GM21723 (cell line): ENCODE data around the gene ST6GALNAC6.

Source experiments
- ATAC-seq: cut with Tn5 transposase; IDR thresholded peaks from one replicate; pipeline ENCODE4 v1.9.1; 2021; ENCODE audit warnings: mild to moderate bottlenecking, moderate library complexity; ENCODE audit not compliant: unreplicated experiment

ST6GALNAC6 gene, protein sequence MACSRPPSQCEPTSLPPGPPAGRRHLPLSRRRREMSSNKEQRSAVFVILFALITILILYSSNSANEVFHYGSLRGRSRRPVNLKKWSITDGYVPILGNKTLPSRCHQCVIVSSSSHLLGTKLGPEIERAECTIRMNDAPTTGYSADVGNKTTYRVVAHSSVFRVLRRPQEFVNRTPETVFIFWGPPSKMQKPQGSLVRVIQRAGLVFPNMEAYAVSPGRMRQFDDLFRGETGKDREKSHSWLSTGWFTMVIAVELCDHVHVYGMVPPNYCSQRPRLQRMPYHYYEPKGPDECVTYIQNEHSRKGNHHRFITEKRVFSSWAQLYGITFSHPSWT

DNA sequence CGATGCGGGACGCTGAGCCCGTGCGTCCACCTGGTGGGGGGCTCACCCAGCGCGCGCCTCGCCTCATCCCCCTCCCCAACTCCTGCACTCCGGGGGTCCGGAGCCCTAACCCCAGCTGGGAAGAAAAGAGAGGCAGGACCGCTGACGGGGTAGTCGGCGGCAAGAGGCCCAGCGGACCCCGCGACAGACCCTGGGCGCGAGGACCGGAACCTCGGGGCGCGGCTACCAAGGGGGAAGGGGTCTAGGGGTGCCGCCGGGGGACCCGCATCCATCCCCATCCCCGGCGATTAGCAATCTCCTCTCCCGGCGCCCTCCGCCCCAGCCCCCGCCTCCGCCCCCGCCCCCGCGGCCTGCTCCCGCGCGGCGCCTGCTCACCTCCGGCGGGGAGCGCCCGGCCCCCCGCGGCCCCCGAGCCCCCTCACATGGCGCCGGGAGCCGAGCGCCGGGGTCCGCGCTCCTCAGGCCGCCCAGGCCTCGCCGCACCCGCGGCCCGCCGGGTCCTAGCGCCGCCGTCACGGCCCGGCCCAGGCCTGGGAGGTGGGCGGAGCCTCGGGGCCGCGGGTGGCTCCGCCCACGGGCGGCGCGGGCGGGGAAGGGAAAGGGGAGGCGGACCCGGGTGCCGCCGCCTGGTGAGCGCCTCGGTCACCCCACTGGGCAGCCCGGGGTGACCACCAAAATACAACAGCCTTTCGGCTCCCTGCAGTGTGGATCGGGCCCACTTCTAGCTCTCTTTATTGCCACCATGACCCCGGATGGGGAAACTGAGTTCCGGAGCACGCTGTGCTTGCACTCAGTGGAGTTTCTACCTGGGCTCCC, at the start of gene ST6GALNAC6:
TSS of gene ST6GALNAC6 (minus strand) at position 476 of the 816 bp plus-strand sequence. CDS start 1,622 bp downstream, outside the sequence.
- ATAC-seq: peak; percentile 57

DNA sequence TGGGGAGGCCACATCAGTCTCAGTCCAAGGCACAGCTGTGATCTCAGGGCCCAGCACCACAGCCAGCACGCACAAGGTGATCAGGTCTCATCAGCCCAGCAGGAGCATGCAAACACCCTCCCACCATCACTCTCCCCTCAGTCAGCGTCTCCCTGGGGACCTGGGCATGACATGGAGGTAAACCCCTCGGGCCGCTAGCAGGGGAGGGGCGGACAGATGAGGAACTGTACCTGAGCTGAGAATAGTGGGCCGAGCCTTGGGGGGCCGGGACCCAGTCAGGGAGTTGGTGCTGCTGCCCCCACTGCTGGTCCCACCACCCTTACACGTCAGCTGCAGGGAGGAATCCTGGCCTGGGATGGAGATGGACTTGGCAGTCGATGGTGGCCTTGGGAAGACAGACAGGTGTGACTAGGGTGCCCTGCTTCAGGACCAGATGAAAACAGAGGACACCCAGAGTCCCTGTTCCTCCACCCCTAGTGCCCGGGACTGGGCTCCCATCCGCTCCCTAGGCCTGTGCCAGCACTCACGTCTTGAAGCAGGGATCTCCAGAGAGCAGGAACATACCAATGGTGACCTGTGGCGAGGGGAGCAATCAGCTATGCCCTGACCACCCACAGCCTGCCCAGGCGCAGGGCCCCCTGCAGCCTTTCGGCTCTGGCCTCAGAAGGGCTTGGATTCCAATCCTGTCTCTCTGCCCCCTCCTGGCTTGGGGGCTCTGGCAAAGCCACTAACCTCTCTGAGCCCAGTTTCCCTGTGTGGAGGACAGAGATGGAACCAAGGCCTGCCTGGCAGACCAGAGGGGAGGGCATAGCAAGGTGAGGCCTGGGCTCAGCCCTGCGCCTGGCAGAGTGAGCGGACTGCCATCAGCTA, 48.7 kb upstream of the ST6GALNAC6 start:
- no peak for ATAC-seq

DNA sequence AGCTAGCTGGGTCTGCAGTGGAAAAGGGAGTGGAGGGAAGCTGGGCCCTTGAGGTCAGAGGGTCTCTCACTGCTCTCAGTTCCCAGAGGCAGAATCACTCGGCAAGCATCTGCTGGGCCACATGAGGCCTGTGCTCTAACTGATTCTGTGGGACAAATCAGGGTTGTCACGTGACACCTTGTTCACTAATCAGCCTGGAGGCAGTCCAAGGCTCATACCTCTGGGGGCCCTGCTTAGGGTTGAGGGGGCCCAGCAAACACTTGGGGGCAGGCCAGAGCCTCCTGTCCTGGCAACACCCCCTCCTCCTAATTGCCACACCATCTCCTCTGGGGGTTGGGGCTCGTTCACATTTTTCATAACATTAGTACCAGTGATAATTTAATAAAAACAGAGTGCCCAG, 47.3 kb upstream of the ST6GALNAC6 start:
- ATAC-seq: no peak

DNA sequence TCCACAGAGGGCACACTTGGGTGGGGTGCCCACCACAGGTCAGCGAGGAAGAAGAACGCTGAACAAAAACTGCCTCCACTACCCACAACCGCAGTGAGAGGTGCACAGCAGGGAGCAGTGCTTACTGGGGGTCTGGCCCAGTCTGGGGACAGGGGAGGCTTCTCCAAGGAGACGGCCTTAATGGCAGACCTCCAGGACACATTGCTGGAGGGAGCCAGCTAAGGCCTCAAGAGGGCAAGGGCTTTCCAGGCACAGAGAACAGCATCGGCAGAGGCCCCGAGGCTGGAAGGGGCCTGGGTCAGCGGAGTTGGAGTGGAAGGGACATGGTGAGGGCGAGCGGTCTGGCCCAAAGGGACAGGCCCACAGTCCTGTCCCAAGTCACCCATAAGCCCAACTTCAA, 46.5 kb upstream of the ST6GALNAC6 start:
- no peak for ATAC-seq

DNA sequence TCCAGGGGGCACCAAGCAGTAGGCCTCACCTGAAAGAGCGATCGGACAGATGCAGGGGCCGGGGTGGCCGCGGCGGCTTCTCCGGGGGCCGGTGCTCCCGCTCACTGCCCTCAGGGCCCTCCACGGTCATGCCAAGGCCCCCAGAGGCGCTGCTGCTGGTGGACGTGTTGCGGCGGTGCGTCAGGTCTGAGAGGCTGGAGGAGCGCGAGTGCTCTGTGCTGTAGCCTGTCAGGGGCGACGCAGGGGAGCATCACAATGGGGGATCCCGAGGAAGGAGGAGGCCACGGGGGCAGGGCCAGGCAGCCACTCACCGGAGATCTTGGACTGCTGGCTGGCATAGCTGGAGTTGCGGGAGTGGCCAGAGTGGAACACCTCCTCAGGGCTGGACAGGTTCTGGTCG, 45.9 kb upstream of the ST6GALNAC6 start:
- ATAC-seq: no peak

DNA sequence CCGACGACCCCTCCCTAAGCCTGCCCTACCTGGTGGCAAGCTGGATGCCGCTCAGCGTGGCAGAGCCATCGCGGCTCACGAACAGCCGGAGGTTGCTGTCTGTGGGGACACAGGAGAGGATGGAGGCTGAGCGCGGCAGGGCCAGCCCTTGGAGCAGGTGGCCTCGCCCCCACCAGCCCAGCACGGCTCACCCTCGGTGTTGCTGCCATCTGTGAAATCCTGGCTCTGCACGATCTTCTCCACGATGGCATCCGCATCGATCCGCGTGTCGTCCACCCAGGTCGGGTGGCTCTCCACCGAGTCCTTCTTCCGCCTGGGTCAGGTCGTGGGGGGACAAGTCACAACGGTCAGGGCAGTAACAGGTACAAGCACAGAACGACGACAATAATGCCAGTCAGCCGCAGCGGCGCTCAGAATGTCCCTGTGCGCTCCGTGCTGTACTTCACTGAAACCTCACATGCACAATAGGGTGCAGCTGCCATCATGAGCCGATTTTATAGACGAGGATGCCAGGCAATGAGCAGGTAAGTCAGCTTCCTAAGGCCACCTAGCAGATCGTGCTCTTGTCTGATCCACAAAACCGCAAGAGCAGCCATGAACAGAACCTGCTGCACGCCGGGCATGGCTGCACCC, 45.3 kb upstream of the ST6GALNAC6 start:
- no peak for ATAC-seq

DNA sequence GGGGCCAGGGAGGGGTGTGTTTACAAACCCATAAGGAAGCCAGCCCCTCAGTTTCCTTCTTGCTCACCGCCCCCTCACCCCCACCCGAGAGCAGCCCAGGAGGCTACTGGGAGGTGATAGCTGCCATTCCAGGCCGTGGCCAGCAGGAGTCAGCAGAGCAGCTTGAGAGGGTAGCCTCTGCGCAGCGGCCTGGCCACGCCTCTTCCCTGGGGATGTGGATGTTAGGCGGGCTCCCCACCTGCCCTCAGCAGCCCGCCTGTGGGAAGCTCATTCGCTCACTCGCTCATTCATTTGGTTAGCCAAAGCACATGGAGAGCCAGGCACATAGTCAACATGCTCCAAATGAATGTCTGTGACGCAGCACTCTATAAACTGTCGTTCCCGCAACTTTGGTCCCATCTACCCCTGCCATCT, 44.3 kb upstream of the ST6GALNAC6 start:
- peak; percentile 53 for ATAC-seq

DNA sequence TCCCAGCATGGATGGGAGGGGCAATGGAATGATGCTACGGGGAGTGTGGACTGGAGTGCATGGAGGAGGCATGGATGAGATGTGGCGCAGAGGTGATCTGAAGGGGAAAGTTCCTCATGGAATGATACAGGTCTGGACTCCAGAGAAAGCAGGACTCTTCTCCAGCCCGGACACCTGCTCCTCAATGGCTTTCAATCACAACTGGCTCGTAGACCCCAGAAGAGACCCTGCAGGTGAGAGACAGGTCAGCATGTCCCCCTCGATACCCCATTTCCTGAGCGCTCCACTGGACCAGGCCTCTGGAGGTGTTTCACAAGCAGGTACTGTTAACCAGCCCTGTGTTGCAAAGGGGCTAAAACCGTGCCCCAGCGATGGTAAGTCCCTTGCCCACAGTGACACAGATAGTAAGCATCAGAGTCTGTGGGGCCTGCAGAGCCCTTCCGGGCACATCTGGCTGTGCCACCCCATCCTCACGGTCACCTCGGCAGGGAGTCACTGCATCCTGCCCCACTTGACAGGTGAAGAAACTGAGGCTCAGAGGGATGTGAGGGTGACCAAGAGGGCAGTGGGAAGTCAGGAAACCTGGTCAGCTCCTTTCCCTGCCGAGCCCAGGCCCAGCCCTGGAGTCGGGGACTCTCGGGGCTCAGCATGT, 43.7 kb upstream of the ST6GALNAC6 start:
- ATAC-seq: no peak

DNA sequence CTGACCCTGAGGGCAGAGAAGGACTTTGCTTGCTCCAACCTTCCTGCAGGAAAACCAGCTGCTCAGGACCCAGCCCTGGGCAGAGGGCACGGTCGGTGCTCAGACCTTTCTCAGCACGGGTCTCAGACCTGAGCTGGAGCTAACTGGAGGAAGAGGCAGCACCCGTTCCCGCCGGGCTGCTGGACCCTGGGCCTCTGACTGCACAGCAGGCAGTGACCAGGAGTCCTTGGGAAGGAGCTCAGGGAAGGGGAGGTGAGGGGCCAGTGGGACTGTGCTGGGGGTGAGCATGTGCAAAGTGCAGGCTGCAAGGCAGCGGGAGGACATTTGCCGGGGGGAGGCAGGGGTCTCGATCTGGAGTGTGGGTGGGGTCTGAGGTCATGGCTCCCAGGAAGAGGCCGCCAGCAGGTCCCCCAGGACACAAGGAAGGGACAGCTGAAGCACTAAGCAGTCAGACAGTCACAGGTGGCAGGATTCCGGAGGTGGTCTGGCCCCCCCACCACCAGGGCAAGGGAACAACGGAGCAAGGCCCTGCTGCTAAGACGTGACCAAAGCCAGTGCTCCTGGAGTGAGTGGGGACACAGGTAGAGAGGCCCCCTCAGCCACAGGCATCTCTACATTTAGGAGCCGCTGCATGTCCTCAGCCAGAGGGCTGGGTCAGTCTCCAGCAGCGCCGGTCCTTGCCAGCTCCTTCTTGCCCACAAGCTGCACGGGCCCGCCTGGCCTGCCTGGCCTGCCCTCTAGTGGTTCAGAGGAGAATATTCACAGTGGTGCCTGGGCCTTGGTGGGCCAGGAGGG, 43.0 kb upstream of the ST6GALNAC6 start:
- ATAC-seq: no peak

DNA sequence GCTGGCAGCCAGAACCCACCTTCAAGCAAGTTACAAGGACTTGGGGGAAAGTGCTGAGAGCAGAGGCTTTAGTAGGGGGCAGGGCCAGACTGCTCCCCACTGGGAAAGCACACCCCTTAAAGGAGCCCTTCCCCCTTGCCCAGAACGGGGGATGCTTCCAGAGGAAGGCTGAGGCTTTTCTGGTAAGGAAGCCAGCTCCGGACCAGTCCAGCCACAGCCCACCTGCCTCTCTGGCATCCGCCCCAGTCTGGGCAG, 42.5 kb upstream of the ST6GALNAC6 start:
- no peak for ATAC-seq

DNA sequence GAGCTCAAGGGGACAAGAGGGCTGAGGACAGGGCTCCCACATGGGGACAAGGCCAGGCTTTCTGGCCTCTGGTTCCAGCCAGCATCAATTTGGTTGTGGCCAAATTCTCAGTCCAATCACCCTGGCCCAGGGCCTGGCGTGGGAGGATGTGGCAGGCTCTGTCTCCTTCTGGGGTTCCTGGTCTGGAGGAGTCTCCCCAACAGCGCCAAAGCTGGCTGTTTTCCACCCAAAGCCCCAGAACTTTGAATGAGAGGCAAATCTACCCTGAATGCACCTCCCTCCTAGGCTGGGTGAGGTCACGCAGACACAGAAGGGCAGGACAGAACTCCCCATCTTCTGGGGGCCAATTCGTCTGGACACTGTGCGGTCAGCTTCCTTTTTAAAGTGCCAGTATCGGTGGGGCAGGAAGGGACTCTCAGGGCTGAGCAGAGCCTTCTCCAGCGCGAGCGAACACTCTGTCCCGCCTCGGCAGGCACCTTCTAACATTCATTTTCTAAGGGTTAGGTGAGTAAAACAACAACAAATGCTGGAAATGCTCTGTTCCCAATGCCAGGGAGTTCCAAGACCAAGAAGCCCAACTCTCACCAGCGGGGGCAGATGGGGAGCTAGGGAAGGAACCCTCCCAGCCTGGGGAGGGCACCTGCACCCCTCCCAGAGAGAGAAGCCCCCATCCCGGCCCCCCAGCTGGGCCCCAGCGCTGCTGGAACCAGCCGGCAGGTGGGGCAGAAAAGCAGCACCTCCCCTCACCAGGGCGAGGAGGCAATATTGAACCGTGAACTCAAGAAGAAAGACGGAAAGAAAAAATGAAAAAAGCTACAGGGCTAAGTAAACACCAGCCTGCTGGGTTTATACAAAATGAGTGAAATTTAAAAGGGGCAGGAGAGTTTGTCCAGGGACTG, 41.9 kb upstream of the ST6GALNAC6 start:
- ATAC-seq: no peak

DNA sequence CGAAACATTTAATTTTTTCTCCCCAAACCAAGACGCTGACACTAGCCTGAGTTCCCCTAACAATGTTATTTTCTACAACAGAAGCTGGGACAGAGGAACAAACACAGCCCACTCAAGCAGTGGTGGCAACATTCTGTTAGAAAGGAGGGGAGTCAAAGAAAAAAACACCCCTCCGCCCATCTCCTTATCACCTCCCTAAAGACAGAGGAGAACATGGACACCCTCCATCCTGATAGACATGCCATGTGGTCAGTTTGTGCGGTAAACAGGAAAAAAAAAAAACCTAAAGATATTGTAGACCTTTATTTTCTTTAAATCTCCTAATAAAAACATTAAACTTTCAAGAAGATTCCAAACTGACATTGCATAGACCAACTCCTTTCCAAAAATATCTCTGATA, 41.2 kb upstream of the ST6GALNAC6 start:
- ATAC-seq: no peak

DNA sequence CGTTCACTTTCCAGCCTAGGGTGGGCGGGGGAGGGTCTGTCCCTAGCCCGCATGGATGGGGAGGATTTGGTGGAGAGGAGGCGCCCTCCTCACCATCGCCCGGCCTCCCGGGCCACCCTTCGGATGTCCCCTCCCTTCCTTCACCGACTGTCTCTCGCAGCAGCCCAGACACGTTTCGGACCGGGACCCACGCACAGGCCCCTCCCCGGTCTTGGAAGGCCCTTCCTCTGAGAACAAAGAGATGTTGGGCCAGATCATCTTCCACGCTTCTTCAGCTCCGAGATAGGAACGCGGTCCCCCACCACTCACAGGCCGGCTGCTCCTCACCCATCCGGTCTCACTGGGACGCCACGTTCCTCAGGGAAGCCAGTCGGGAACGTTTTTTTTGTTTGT, 38.9 kb upstream of the ST6GALNAC6 start:
- no peak for ATAC-seq

DNA sequence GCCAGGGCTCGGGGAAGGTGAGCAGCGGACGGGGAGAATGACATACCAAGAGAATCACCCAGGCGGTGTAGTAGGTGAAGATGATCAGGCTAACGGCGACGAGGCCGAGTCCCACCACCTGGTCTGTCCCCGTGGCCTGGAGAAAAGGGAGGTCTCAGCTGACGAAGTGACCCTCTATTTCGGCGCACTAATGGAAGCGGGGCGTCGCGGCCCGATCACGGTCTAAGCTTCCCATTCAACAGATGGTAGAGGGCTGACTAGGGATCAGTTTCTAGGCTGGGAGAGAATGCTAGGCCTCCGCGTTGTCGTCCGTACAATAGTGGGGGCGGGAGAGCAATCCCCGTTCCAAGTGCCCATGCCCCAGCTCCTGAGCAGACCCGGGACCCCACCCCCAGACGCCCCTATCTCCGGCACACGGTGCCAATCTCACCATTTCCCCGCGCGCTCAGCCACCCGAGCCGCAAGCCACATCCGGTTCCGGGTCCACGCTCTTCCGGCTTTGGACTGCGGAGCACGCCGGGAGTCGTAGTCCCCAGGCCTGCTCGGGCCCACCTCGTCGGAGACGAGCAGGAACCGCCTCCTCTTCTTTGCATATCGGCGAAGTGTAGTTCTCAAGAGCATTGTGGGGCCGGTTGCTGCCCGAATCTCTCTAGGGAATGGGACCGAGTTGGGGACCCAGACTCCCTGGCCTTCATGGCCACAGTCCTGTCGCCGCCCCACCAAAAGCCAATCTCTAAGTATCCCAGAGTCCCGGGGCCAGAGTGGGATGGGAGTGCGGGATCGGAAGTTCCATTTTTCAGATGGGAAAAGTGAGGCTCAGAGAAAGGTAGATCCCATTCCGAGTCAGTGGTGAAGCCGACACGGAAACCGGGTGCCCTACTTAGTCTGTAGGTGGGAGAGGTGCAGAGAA, 38.2 kb upstream of the ST6GALNAC6 start, which contains the start of gene DPM2:
TSS of gene DPM2 (minus strand) at position 467 of the 910 bp plus-strand sequence. CDS start at position 433, 34 bp downstream.
- peak; percentile 83 for ATAC-seq

DNA sequence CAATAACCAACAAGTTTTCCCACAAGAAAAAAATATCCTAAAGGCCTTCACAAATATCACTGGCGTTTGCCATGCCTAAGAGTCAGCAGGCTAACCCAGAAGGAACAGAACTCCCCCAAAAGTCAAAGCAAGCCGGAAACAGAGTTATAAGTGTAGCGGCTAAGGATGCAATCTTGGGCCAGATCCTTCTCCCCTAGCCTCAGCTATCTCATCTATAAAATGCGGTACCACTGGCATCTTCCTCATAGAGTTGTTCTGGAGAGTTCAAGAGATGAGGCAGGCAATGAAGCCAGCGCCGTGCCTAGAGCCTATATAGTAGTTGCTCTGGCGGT, 37.6 kb upstream of the ST6GALNAC6 start:
- ATAC-seq: peak; percentile 7

DNA sequence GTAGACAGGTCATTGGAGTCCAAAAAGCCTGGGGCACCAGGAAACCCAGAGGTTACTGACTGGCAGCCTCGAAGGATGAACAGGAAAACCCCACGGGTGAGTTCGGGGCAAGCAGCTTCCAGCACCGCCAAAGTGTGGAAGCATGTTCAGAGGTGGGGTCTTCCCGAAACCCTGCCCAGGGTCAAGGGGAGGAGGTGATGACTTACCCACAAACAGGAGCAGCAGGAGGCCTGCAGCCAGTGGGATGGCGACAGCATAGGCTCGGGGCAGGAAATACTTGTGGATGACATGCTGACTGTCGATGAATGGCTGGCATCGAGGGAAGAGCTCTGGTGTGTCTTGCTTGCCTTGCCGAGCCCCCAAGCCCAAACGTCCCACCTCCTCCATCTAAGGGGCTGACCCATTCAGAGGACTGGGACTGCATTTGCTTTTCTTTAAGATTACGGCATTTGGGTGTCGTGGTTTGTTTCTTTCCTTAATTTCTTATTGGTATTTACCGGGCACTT, 37.0 kb upstream of the ST6GALNAC6 start:
- no peak for ATAC-seq

DNA sequence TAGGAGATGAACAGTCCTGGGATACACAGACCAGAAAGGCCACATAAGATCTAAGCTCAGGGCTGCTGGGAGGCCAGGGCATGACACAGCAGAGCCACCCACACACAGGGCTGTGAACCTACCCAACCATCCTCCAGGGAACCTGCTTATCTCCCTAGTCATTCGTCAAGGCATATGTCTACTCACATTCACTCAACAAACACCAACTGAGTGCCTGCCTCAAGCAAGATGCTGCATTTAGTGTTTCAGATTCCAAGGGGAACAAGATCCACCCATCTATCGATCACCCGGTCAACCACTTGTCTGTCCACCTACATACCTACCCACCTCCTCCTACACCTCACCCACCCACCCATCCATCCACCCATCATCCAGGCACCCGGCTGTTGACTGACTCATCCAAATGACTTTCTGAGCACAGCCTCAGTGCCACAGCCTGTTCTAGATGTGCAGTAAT, 36.4 kb upstream of the ST6GALNAC6 start:
- no peak for ATAC-seq
